OCI-LY1 (cell line): Measurements from ENCODE around the gene ADAMTS9.

ENCODE experiments used
- H2AFZ ChIP-seq: fragments of 200-600 bp; sonication (generic), shearing (Covaris generic); 2 replicates; pipeline ENCODE4 v1.6.0; 2014; ENCODE audit warnings: antibody characterized with exemption, mild to moderate bottlenecking, low read length
- H3F3A ChIP-seq: fragments of 200-600 bp; sonication (generic), shearing (Covaris generic); 2 replicates; pipeline ENCODE4 v1.6.0; 2014; ENCODE audit warnings: mild to moderate bottlenecking, antibody characterized with exemption, low read length, moderate library complexity; ENCODE audit not compliant: insufficient read depth
- H3K27ac ChIP-seq: fragments of 200-600 bp; sonication (generic); 2 replicates; pipeline ENCODE4 v1.5.1; 2014; ENCODE audit warnings: low read length, mixed run types, mild to moderate bottlenecking, low read depth; ENCODE audit not compliant: poor library complexity, severe bottlenecking
- H3K27me3 ChIP-seq: fragments of 200-600 bp; sonication (generic); 2 replicates; pipeline ENCODE4 v1.6.0; 2014; ENCODE audit warnings: antibody characterized with exemption, mild to moderate bottlenecking, low read length, moderate library complexity; ENCODE audit not compliant: insufficient read depth
- H3K36me3 ChIP-seq: fragments of 200-600 bp; sonication (generic); 2 replicates; pipeline ENCODE4 v1.6.1; 2014; ENCODE audit warnings: mild to moderate bottlenecking, antibody characterized with exemption, low read length, moderate library complexity, mixed read lengths; ENCODE audit not compliant: insufficient read depth
- H3K4me1 ChIP-seq: fragments of 200-600 bp; sonication (generic); 2 replicates; pipeline ENCODE4 v1.5.1; 2014; ENCODE audit warnings: mild to moderate bottlenecking, low read length, moderate library complexity; ENCODE audit not compliant: insufficient read depth, severe bottlenecking
- H3K4me2 ChIP-seq: fragments of 200-600 bp; sonication (generic), shearing (Covaris generic); 2 replicates; pipeline ENCODE4 v1.6.1; 2014; ENCODE audit warnings: low read length
- H3K4me3 ChIP-seq: fragments of 200-600 bp; sonication (generic); 2 replicates; pipeline ENCODE4 v1.5.1; 2014; ENCODE audit warnings: low read length, low read depth, mild to moderate bottlenecking, mixed read lengths; ENCODE audit not compliant: poor library complexity, severe bottlenecking
- H3K79me2 ChIP-seq: fragments of 200-600 bp; shearing (Covaris generic); 2 replicates; pipeline ENCODE4 v1.6.1; 2016; ENCODE audit warnings: mixed run types, low read length, mixed read lengths; ENCODE audit not compliant: insufficient read depth
- H3K9ac ChIP-seq: fragments of 200-600 bp; sonication (generic), shearing (Covaris generic); 2 replicates; pipeline ENCODE4 v1.6.1; 2014; ENCODE audit warnings: mild to moderate bottlenecking, low read length, mixed read lengths
- H3K9me2 ChIP-seq: fragments of 200-600 bp; sonication (generic), shearing (Covaris generic); 2 replicates; pipeline ENCODE4 v1.6.1; 2014; ENCODE audit warnings: low read depth, mild to moderate bottlenecking, low read length, mixed read lengths
- H3K9me3 ChIP-seq: fragments of 200-600 bp; shearing (Covaris generic); 2 replicates; pipeline ENCODE4 v1.6.1; 2014; ENCODE audit warnings: low read length, mixed read lengths
- H4K20me1 ChIP-seq: fragments of 200-600 bp; sonication (generic), shearing (Covaris generic); 2 replicates; pipeline ENCODE4 v1.6.0; 2016; ENCODE audit warnings: mild to moderate bottlenecking, low read length; ENCODE audit not compliant: insufficient read depth
- CTCF ChIP-seq: fragments of 200-600 bp; sonication (generic), shearing (Covaris generic); IDR thresholded peaks from 2 replicates; pipeline ENCODE4 v1.5.1; 2017; ENCODE audit warnings: mild to moderate bottlenecking, antibody characterized with exemption, low read length, moderate library complexity, mixed read lengths
- EZH2 ChIP-seq: fragments of 200-600 bp; sonication (generic), shearing (Covaris generic); IDR thresholded peaks from 2 replicates; pipeline ENCODE4 v1.8.0; 2017; ENCODE audit warnings: borderline replicate concordance, mixed run types, mild to moderate bottlenecking, antibody characterized with exemption, low read length, moderate library complexity, mixed read lengths

ADAMTS9 gene

GRCh38 chr3:64716110-64716710 lies 28.4 kb upstream of the ADAMTS9 start:
- H3K9me3 ChIP-seq: no peaks in the 10 kb centered on the region
- H2AFZ ChIP-seq: no peak overlapping the region
- no peak for TF ChIP-seq CTCF
- no peak for TF ChIP-seq EZH2
- no peak overlapping the region for H3K4me3 ChIP-seq
- no peaks in the 10 kb centered on the region for H4K20me1 ChIP-seq
- H3K4me1 ChIP-seq: no peaks in the 10 kb centered on the region
- H3F3A ChIP-seq: no peaks in the 10 kb centered on the region
- H3K9ac ChIP-seq: no peak overlapping the region
- H3K79me2 ChIP-seq: no peaks in the 10 kb centered on the region
- no peaks in the 10 kb centered on the region for H3K27me3 ChIP-seq
- no peak overlapping the region for H3K4me2 ChIP-seq
- no peaks in the 10 kb centered on the region for H3K9me2 ChIP-seq
- H3K36me3 ChIP-seq: no peaks in the 10 kb centered on the region
- H3K27ac ChIP-seq: no peak overlapping the region

GRCh38 chr3:64715211-64715982 lies 27.6 kb upstream of the ADAMTS9 start:
- no peak overlapping the region for H2AFZ ChIP-seq
- no peaks in the 10 kb centered on the region for H3K9me2 ChIP-seq
- no peaks in the 10 kb centered on the region for H3K4me1 ChIP-seq
- TF ChIP-seq EZH2: no peak
- no peak for TF ChIP-seq CTCF
- no peaks in the 10 kb centered on the region for H4K20me1 ChIP-seq
- no peaks in the 10 kb centered on the region for H3K79me2 ChIP-seq
- H3K9ac ChIP-seq: no peak overlapping the region
- no peak overlapping the region for H3K4me2 ChIP-seq
- no peaks in the 10 kb centered on the region for H3F3A ChIP-seq
- H3K9me3 ChIP-seq: no peaks in the 10 kb centered on the region
- no peak overlapping the region for H3K4me3 ChIP-seq
- no peaks in the 10 kb centered on the region for H3K27me3 ChIP-seq
- no peak overlapping the region for H3K27ac ChIP-seq
- no peaks in the 10 kb centered on the region for H3K36me3 ChIP-seq

- no peaks in the 10 kb centered on the region for H3K9me3 ChIP-seq
- no peaks in the 10 kb centered on the region for H4K20me1 ChIP-seq
- H2AFZ ChIP-seq: no peak overlapping the region
- no peaks in the 10 kb centered on the region for H3K4me1 ChIP-seq
- H3K36me3 ChIP-seq: no peaks in the 10 kb centered on the region
- H3K9me2 ChIP-seq: no peaks in the 10 kb centered on the region
- H3K9ac ChIP-seq: no peak overlapping the region
- H3F3A ChIP-seq: no peaks in the 10 kb centered on the region
- TF ChIP-seq EZH2 (no peak), CTCF (no peak)
- no peaks in the 10 kb centered on the region for H3K79me2 ChIP-seq
- H3K4me3 ChIP-seq: no peak overlapping the region
- H3K27ac ChIP-seq: no peak overlapping the region
- no peaks in the 10 kb centered on the region for H3K27me3 ChIP-seq
- H3K4me2 ChIP-seq: no peak overlapping the region
These were observed 20.7 kb upstream of the ADAMTS9 start for GRCh38 chr3:64708456-64708855.
